ENCODE data around the gene PAX9.

DNA sequence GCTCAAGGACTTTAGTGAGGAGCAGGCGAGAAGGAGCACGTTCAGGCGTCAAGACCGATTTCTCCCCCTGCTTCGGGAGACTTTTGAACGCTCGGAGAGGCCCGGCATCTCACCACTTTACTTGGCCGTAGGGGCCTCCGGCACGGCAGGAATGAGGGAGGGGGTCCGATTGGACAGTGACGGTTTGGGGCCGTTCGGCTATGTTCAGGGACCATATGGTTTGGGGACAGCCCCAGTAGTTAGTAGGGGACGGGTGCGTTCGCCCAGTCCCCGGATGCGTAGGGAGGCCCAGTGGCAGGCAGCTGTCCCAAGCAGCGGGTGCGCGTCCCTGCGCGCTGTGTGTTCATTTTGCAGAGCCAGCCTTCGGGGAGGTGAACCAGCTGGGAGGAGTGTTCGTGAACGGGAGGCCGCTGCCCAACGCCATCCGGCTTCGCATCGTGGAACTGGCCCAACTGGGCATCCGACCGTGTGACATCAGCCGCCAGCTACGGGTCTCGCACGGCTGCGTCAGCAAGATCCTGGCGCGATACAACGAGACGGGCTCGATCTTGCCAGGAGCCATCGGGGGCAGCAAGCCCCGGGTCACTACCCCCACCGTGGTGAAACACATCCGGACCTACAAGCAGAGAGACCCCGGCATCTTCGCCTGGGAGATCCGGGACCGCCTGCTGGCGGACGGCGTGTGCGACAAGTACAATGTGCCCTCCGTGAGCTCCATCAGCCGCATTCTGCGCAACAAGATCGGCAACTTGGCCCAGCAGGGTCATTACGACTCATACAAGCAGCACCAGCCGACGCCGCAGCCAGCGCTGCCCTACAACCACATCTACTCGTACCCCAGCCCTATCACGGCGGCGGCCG lies 1.1 kb downstream of the PAX9 start:
- TF ChIP-seq, protein P1, sequence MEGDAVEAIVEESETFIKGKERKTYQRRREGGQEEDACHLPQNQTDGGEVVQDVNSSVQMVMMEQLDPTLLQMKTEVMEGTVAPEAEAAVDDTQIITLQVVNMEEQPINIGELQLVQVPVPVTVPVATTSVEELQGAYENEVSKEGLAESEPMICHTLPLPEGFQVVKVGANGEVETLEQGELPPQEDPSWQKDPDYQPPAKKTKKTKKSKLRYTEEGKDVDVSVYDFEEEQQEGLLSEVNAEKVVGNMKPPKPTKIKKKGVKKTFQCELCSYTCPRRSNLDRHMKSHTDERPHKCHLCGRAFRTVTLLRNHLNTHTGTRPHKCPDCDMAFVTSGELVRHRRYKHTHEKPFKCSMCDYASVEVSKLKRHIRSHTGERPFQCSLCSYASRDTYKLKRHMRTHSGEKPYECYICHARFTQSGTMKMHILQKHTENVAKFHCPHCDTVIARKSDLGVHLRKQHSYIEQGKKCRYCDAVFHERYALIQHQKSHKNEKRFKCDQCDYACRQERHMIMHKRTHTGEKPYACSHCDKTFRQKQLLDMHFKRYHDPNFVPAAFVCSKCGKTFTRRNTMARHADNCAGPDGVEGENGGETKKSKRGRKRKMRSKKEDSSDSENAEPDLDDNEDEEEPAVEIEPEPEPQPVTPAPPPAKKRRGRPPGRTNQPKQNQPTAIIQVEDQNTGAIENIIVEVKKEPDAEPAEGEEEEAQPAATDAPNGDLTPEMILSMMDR (IDR thresholded peaks at IDR 0.05; ENCODE audit: borderline replicate concordance, extremely low read depth, low read length, poor library complexity, severe bottlenecking), result no peak
- TF ChIP-seq EZH2 (IDR thresholded peaks at IDR 0.05; ENCODE audit: borderline replicate concordance, low read depth, low read length, severe bottlenecking), result no peak
